ENCODE data around the gene XRCC3.

GRCh38 chr14:103652806-103653205 is 62.4 kb downstream of the XRCC3 start:
- TF ChIP-seq CTCF (IDR thresholded peaks at IDR 0.05) (no peak), POLR2A (IDR thresholded peaks at IDR 0.05) (no peak)

Measured in lower leg skin (tissue), 3 donors.